Erythroblast (primary cell): ENCODE results near the gene OTOG.

ENCODE experiments used
- GATA1 ChIP-seq: IDR thresholded peaks from 2 replicates; pipeline ENCODE4 v1.6.1; 2011; ENCODE audit warnings: low read depth, mild to moderate bottlenecking, control low read depth, low read length, moderate library complexity
- POLR2A ChIP-seq: IDR thresholded peaks from 2 replicates; pipeline ENCODE4 v1.6.1; 2011; ENCODE audit warnings: mild to moderate bottlenecking, low read length

DNA sequence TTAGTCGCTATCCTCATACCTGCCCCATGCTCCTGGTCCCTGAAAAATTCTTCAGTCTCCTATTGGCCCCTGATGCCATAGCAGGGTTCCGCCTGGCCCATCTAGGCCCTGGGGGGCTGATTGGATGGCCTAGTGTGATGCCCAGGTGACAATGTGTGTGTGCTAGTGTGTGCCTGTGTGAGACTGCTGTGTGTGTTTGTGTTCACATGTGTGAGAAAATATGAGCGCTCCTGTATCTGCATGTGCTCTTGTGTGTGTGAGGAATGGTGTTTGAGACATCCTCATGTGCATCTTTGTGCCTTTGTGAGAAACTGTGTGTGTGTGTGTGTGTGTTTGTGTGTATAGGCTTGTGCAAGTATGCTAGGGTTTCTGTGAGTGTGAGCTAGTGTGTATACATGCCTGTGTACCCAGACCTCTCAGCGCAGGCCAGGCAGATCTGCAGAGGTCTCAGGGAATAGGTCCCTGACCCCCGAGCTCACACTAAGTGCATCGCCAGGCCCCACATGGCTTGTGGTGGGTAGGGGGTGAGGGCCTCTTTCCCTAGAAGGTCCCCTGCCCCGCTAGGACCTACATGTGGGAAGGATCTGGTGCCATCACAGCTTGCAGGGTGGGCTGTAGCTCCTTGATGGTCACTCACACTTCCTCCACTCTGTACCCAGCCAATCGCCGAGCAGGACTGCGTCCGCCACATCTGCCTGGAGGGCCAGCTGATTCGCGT lies 64.6 kb downstream of the OTOG start:
- TF ChIP-seq POLR2A: no peak
- no peak for TF ChIP-seq GATA1
